Parathyroid adenoma (tissue), 2 donors: ENCODE data around the gene ETV6.

Experiments used
- H2AFZ ChIP-seq: fragments of 300-600 bp; sonication (generic); one replicate; pipeline ENCODE4 v1.7.0; 2017; ENCODE audit warnings: antibody characterized with exemption, mild to moderate bottlenecking
- H3K27ac ChIP-seq: fragments of 300-600 bp; sonication (generic); one replicate; pipeline ENCODE4 v1.7.0; 2017
- H3K27me3 ChIP-seq: fragments of 300-600 bp; sonication (generic); one replicate; pipeline ENCODE4 v1.7.0; 2017; ENCODE audit warnings: low read length; ENCODE audit not compliant: control insufficient read depth, insufficient read depth
- H3K36me3 ChIP-seq: fragments of 300-600 bp; sonication (generic); one replicate; pipeline ENCODE4 v1.7.0; 2017; ENCODE audit warnings: low read length; ENCODE audit not compliant: control insufficient read depth, insufficient read depth
- H3K4me1 ChIP-seq: fragments of 300-600 bp; sonication (generic); one replicate; pipeline ENCODE4 v1.7.0; 2017; ENCODE audit warnings: control low read depth
- H3K4me2 ChIP-seq: fragments of 300-600 bp; sonication (generic); one replicate; pipeline ENCODE4 v1.7.0; 2017; ENCODE audit warnings: low read length
- H3K4me3 ChIP-seq: fragments of 300-600 bp; sonication (generic); one replicate; pipeline ENCODE4 v1.7.0; 2017; ENCODE audit warnings: low read depth, low read length
- H3K79me2 ChIP-seq: fragments of 300-600 bp; sonication (generic); one replicate; pipeline ENCODE4 v1.7.0; 2017; ENCODE audit warnings: control low read depth
- H3K9ac ChIP-seq: fragments of 300-600 bp; sonication (generic); one replicate; pipeline ENCODE4 v1.7.0; 2017; ENCODE audit warnings: mild to moderate bottlenecking
- H3K9me3 ChIP-seq: fragments of 300-600 bp; sonication (generic); one replicate; pipeline ENCODE4 v1.7.0; 2017; ENCODE audit warnings: low read length; ENCODE audit not compliant: control insufficient read depth
- TF ChIP-seq, protein P1 (sequence below): fragments of 300-600 bp; sonication (generic); IDR thresholded peaks from one replicate; pipeline ENCODE4 v1.7.0; 2017; ENCODE audit warnings: antibody characterized with exemption, mild to moderate bottlenecking
- donor health status: primary hyperparathyroidism.

ETV6 gene

DNA sequence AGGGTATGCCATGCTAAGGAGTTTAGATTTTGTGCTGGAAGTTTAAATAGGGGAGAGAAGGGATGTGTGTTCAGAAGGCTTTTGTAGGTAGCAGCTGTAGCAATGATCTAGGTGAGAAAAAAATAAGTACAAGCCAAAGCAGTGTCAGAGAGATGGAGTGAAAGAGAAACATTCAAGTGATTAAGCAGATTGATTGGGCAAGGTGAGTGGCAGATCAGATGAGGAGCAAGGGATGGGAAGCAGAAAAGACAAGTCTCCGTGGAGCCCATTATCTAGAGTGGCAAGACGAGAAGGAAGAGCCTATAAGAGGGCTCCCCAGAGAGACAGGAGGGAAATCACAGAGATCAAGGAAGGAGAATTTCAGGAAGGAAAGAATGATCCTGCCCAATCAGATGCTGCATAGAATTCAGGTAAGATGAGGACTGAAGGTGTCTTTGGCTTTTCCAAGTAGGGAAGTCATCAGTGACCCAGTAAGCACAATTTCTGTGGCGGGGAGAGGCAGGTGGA is 133.5 kb downstream of the ETV6 start:
- Histone ChIP-seq H3K4me2 (no peak overlapping the region), H3K9me3 (no peaks in the 10 kb centered on the region), H3K27me3 (no peaks in the 10 kb centered on the region), H3K9ac (no peak overlapping the region), H3K4me1 (peaks cover 7% of the 10 kb centered on the region), H3K4me3 (no peak overlapping the region), H3K36me3 (no peaks in the 10 kb centered on the region), H3K79me2 (peaks cover 32% of the 10 kb centered on the region), H2AFZ (no peak overlapping the region), H3K27ac (no peak overlapping the region)
- TF ChIP-seq, protein P1, sequence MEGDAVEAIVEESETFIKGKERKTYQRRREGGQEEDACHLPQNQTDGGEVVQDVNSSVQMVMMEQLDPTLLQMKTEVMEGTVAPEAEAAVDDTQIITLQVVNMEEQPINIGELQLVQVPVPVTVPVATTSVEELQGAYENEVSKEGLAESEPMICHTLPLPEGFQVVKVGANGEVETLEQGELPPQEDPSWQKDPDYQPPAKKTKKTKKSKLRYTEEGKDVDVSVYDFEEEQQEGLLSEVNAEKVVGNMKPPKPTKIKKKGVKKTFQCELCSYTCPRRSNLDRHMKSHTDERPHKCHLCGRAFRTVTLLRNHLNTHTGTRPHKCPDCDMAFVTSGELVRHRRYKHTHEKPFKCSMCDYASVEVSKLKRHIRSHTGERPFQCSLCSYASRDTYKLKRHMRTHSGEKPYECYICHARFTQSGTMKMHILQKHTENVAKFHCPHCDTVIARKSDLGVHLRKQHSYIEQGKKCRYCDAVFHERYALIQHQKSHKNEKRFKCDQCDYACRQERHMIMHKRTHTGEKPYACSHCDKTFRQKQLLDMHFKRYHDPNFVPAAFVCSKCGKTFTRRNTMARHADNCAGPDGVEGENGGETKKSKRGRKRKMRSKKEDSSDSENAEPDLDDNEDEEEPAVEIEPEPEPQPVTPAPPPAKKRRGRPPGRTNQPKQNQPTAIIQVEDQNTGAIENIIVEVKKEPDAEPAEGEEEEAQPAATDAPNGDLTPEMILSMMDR, result no peak

DNA sequence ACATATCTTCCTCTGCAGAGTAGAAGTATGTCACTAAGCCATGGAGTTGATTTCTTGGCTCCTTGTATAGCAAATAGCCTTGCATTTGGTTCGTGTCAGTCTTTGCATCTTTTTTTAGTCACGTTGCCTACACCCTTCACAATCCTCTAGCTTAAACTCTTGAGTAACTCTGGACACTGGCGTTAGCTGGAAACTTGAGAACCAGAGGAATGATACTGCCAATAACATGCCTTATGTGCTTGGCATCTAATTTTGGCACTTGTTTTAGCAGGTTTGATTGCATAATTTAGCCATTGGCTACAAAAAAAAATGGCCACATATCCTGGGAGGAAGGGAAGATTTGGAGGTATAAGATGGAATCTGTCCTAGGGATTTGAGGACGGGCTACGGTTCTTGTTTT is 136.2 kb downstream of the ETV6 start:
- no peak overlapping the region for H2AFZ ChIP-seq
- no peak overlapping the region for H3K9ac ChIP-seq
- H3K27ac ChIP-seq, result no peak overlapping the region
- TF ChIP-seq, protein P1, result no peak
- no peak overlapping the region for H3K4me2 ChIP-seq
- H3K4me1 ChIP-seq, result peaks cover 7% of the 10 kb centered on the region
- no peaks in the 10 kb centered on the region for H3K9me3 ChIP-seq
- peaks cover 30% of the 10 kb centered on the region for H3K79me2 ChIP-seq
- no peak overlapping the region for H3K4me3 ChIP-seq
- no peaks in the 10 kb centered on the region for H3K36me3 ChIP-seq
- H3K27me3 ChIP-seq, result no peaks in the 10 kb centered on the region

DNA sequence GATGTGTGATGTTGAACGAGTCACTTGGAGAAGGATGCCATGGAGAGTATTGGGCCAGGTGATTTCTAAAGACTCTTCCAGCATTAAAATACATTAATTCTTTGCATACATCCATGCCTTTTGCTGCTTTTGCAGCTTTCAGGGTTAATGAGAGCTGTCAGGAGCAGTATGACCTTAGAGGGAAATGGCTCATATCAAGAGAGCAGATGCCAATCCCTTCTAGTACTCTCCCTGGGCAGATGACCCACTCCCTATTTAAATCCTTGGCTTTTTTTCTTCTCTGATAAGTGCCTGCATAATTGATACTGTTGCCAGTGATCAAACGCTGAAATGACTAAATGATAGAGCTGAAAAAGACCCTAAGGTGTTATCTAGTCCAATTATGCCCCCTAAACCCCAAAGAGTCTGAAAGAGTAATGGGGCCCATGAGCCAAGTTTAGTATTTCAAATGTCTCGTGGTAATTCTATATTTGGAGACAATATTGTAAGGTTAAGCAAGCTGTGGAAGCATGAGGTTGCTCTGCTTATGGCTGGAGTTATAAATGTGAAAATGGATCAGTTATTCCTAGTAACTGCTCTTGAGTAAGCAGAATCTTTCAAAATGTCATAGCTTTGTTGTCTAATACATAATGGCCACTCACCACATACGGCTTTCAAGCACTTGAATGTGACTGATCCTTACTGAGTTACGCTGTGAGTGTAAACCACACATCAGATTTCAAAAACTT is 137.3 kb downstream of the ETV6 start:
- Histone ChIP-seq H3K27me3 (no peaks in the 10 kb centered on the region), H3K79me2 (peaks cover 25% of the 10 kb centered on the region), H3K4me3 (no peak overlapping the region), H3K4me2 (no peak overlapping the region), H3K4me1 (peaks cover 7% of the 10 kb centered on the region), H2AFZ (no peak overlapping the region), H3K9ac (no peak overlapping the region), H3K9me3 (no peaks in the 10 kb centered on the region), H3K27ac (no peak overlapping the region), H3K36me3 (no peaks in the 10 kb centered on the region)
- TF ChIP-seq, protein P1, result no peak

DNA sequence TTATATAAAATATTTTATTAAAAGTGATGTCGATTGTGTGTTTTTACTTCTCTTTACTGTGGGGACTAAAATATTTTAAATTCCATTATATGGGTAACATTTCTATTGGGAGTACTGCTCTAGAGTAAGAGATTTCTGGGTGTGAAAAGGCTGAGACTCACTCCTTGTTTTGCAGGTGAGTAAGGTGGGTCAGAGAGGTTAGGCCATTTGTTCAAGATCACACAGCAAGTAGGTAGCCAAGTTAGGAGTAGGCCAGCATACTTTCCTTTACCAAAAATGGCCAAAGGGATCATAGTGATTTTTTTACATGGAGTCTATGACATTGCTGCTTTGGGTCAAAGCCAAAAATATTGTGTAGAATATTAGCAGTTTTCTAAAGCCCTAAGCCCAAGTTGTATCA is 138.0 kb downstream of the ETV6 start:
- H3K27me3 ChIP-seq, result no peaks in the 10 kb centered on the region
- no peak overlapping the region for H2AFZ ChIP-seq
- H3K36me3 ChIP-seq, result no peaks in the 10 kb centered on the region
- H3K4me1 ChIP-seq, result peaks cover 7% of the 10 kb centered on the region
- H3K27ac ChIP-seq, result no peak overlapping the region
- no peaks in the 10 kb centered on the region for H3K9me3 ChIP-seq
- H3K9ac ChIP-seq, result no peak overlapping the region
- no peak overlapping the region for H3K4me3 ChIP-seq
- TF ChIP-seq, protein P1, result no peak
- peaks cover 25% of the 10 kb centered on the region for H3K79me2 ChIP-seq
- H3K4me2 ChIP-seq, result no peak overlapping the region
